Activated CD8-positive, alpha-beta T cell treated with anti-CD3 and anti-CD28 coated beads for 36 hours (primary cell): ENCODE measurements around the gene CTR9. TPM values are rescaled to one million over a fixed set of nuclear protein-coding genes. Genes with fewer than 3 reads are reported as not detected.

Experiments used
- ATAC-seq: fragments of 200-7000 bp; cut with Tn5 transposase; one replicate; pipeline ENCODE4 v1.10.0; 2021; ENCODE audit warnings: mild to moderate bottlenecking, moderate library complexity
- CTCF ChIA-PET: fragments of 350-600 bp; sonication (Branson Sonifier 250); formaldehyde crosslinking; loops from one replicate; lab custom pipeline; 2021; ENCODE audit warnings: antibody characterized with exemption; lab: Charles Lee
- POLR2A ChIA-PET: fragments of 350-600 bp; sonication (Branson Sonifier 250); formaldehyde crosslinking; loops from one replicate; lab custom pipeline; 2021; ENCODE audit warnings: antibody characterized with exemption; lab: Charles Lee
- DNase-seq: peaks from one replicate; pipeline ENCODE4 v3.0.0-alpha.2; 2020
- H3K27ac Mint-ChIP-seq: one replicate; pipeline ENCODE4 v1.8.0; 2021; ENCODE audit warnings: mild to moderate bottlenecking, mixed read lengths
- H3K27me3 Mint-ChIP-seq: one replicate; pipeline ENCODE4 v1.8.0; 2021; ENCODE audit warnings: mixed read lengths
- H3K36me3 Mint-ChIP-seq: one replicate; pipeline ENCODE4 v1.8.0; 2021; ENCODE audit warnings: low read depth, mixed read lengths
- H3K4me1 Mint-ChIP-seq: one replicate; pipeline ENCODE4 v1.8.0; 2021; ENCODE audit warnings: low read depth, mixed read lengths
- H3K4me3 Mint-ChIP-seq: one replicate; pipeline ENCODE4 v1.8.0; 2021; ENCODE audit warnings: mild to moderate bottlenecking, moderate library complexity, mixed read lengths
- H3K9me3 Mint-ChIP-seq: one replicate; pipeline ENCODE4 v1.8.0; 2021; ENCODE audit warnings: mixed read lengths
- intact Hi-C: fragments of 100-400 bp; cut with micrococcal nuclease; formaldehyde crosslinking; loops from one replicate; pipeline ENCODE4 v1.10.0; 2022
- total RNA-seq, 2 experiments: library from RNA; stranded (reverse); gene quantifications; one replicate each; pipeline ENCODE4 v1.2.3, GENCODE V29; 2021
- TF ChIP-seq, protein P1 (sequence below): fragments of 200-600 bp; IDR thresholded peaks from one replicate; pipeline ENCODE4 v1.8.0; 2022; ENCODE audit warnings: antibody characterized with exemption, mild to moderate bottlenecking

The CTR9 gene
- total RNA-seq, 2 experiments from 2014 or later = 35.9 to 37.1 TPM

DNA sequence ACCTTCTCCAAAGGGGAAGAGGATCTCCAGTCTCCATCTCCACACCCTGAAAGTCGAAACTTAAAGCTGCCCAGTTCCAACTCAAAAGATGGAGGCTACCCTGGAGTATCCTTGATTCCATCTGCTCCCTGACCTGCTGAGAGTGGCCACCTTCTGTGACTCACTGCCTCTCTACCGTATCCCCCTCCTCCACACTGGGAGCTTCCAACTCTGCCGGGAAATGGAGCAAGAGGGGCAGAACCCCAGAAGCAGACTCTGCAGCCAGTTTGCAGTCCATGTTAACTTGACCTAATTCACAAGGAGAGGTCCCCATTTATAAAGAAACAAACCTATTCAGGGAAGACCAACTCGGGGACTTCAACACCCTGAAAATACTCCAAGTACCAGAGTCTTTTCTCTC, 35.5 kb upstream of the CTR9 start:
- H3K36me3 Mint-ChIP-seq = no peaks in the 10 kb centered on the region
- H3K4me1 Mint-ChIP-seq = no peaks in the 10 kb centered on the region
- no peak overlapping the region for H3K27ac Mint-ChIP-seq
- TF ChIP-seq, protein P1, sequence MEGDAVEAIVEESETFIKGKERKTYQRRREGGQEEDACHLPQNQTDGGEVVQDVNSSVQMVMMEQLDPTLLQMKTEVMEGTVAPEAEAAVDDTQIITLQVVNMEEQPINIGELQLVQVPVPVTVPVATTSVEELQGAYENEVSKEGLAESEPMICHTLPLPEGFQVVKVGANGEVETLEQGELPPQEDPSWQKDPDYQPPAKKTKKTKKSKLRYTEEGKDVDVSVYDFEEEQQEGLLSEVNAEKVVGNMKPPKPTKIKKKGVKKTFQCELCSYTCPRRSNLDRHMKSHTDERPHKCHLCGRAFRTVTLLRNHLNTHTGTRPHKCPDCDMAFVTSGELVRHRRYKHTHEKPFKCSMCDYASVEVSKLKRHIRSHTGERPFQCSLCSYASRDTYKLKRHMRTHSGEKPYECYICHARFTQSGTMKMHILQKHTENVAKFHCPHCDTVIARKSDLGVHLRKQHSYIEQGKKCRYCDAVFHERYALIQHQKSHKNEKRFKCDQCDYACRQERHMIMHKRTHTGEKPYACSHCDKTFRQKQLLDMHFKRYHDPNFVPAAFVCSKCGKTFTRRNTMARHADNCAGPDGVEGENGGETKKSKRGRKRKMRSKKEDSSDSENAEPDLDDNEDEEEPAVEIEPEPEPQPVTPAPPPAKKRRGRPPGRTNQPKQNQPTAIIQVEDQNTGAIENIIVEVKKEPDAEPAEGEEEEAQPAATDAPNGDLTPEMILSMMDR = no peak
- no peak for DNase-seq
- peaks cover 2% of the 10 kb centered on the region for H3K27me3 Mint-ChIP-seq
- intact Hi-C loops = no loop called here
- no peak for ATAC-seq
- no peaks in the 10 kb centered on the region for H3K9me3 Mint-ChIP-seq
- ChIA-PET CTCF (no interaction called here), POLR2A (no interaction called here)
- H3K4me3 Mint-ChIP-seq = no peak overlapping the region

DNA sequence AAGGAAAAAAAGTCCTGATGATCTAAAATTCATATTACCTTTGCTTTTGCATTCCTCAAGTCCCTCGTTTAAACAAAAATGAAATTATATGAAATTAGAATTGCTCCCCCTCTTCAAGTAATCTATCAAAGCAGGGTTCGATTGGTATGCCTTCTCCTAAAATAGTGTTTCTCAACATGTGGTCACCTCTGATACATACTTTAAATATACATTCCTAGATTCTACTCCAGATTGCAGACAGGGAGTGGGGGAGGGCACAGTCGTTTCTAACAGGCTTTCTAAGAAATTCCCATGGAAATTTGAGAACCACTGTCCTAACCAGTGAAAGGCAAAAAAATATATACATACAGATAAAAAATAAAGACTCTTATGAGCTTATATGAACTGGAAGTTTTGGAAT, 34.9 kb upstream of the CTR9 start:
- H3K36me3 Mint-ChIP-seq = no peaks in the 10 kb centered on the region
- H3K4me1 Mint-ChIP-seq = no peaks in the 10 kb centered on the region
- DNase-seq = no peak
- ChIA-PET POLR2A (no interaction called here), CTCF (no interaction called here)
- intact Hi-C loops = no loop called here
- TF ChIP-seq, protein P1 = no peak
- ATAC-seq = no peak
- H3K9me3 Mint-ChIP-seq = no peaks in the 10 kb centered on the region
- H3K4me3 Mint-ChIP-seq = no peak overlapping the region
- H3K27ac Mint-ChIP-seq = no peak overlapping the region
- peaks cover 2% of the 10 kb centered on the region for H3K27me3 Mint-ChIP-seq

DNA sequence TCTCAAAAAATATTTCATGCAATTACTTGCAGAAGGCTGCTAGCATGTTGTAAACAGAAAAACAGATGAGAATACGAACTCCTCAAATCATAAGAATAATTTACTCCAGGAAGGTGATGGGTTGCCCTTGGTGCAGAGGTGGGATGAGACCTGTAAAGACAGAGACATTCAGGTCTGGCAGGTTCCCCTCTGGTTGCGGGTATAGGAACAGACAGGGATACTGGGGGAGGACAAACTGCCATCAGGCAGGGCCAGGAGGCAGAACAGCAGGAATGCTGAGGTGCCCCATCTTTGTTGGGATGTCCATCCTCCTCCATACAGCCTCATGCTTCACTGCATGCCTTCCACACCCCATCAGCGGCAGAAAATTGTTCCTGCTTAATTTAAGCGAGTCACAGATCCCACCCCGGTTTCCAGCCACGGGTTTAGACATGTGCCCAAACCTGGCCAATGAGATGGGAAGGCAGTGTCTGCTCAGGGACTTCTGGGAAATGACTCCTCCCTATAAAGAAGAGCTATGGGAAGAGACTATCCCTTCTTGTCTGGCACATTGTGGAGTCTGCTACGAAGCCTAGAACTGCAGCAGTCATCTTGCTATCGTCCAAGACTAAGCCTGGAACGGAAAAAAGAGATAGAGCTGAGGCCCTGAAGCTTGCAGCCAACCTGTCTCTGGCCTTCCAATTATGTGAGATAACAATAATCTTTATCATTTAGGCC, 34.3 kb upstream of the CTR9 start:
- no peaks in the 10 kb centered on the region for H3K4me1 Mint-ChIP-seq
- no peaks in the 10 kb centered on the region for H3K36me3 Mint-ChIP-seq
- no peak overlapping the region for H3K27ac Mint-ChIP-seq
- no peak for ATAC-seq
- TF ChIP-seq, protein P1 = no peak
- DNase-seq = no peak
- no peaks in the 10 kb centered on the region for H3K9me3 Mint-ChIP-seq
- ChIA-PET CTCF (interaction anchor here (1.1 kb wide), 1 partner anchor 18 kb away, joined by 3 read pairs; no protein-coding TSS in a partner anchor), POLR2A (no interaction called here)
- H3K27me3 Mint-ChIP-seq = peaks cover 2% of the 10 kb centered on the region
- intact Hi-C loops = no loop called here
- no peak overlapping the region for H3K4me3 Mint-ChIP-seq

DNA sequence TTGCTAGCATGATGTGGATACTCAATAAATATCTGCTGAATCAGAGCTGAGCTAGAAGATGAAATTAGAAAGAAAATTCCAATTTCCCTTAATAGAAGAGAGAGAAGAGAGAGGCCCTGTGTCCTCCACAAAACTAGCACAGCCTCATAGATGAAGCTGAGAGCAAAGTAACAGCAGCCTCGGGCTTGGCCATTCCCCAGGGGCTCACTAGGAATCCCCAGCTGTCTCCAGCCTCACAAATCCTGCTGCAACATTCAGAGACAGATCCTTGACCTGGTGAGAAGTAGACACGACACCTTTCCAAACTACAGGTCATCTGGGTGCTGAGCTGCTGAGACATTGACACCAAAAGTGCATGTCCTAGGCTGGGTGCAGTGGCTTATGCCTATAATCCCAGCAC, 31.4 kb upstream of the CTR9 start:
- Mint-ChIP-seq H3K9me3 (no peaks in the 10 kb centered on the region), H3K36me3 (no peaks in the 10 kb centered on the region), H3K27me3 (peaks cover 13% of the 10 kb centered on the region), H3K27ac (no peak overlapping the region), H3K4me3 (no peak overlapping the region), H3K4me1 (peaks cover 4% of the 10 kb centered on the region)
- TF ChIP-seq, protein P1 = no peak
- DNase-seq = no peak
- no peak for ATAC-seq
- intact Hi-C loops = no loop called here
- POLR2A ChIA-PET = no interaction called here
- CTCF ChIA-PET = interaction anchor here (1.2 kb wide), 1 partner anchor 313 kb away, joined by 3 read pairs; no protein-coding TSS in a partner anchor

DNA sequence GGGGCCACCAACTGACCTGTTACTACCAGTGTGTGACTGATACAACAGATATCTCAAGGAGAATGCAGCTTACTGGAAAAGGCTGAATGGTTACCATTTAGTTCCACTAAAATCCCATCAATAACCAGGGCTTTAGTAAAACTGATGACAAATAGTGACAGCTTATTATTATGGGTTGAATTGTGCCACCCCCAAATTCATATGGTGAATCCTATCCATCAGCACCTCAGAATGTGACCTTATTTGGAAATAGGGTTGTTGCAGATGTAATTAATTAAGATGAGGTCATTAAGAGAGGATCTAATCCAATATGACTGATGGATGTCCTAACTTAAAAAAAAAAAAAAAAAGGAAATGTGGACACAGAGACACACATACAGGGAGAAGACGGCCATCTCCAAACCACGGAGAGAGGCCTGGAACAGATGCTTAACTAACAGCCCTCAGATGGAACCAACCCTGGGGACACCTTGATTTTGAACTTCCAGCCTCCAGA, 30.1 kb upstream of the CTR9 start:
- DNase-seq (no peak), ATAC-seq (no peak)
- ChIA-PET CTCF (no interaction called here), POLR2A (no interaction called here)
- Mint-ChIP-seq H3K36me3 (no peaks in the 10 kb centered on the region), H3K4me3 (no peak overlapping the region), H3K9me3 (peaks cover 5% of the 10 kb centered on the region), H3K27me3 (peaks cover 13% of the 10 kb centered on the region), H3K27ac (no peak overlapping the region), H3K4me1 (peaks cover 12% of the 10 kb centered on the region)
- intact Hi-C loops = no loop called here
- TF ChIP-seq, protein P1 = no peak
